Small intestine (tissue), 16 donors: ENCODE data around the gene SPIN1. TPM values are rescaled to one million over a fixed set of nuclear protein-coding genes. Genes with fewer than 3 reads are reported as not detected.
"Not testable (repeated sequence)": the region's sequence is repeated elsewhere in the genome, so short reads cannot be mapped to it uniquely, and the experiment has no call there.

ENCODE experiments used
- DNase-seq, 2 donors: peaks; one replicate each; pipeline versions ENCODE4 v3.0.0 to v3.0.0-alpha.2; 2013
- FAIRE-seq: peaks from 2 replicates; lab custom pipeline; 2012; peaks lifted over from hg19 to GRCh38; lab: Jason Lieb, UNC
- H3K27ac ChIP-seq, 3 donors: one replicate each; pipeline ENCODE4 v1.5.1; 2013; ENCODE audit warnings: low read length in 2 of 3, mild to moderate bottlenecking in 2 of 3, control low read depth in 1 of 3, inconsistent platforms in 1 of 3, low read depth in 1 of 3, moderate library complexity in 1 of 3
- H3K27me3 ChIP-seq, 3 donors: one replicate each; pipeline ENCODE4 v1.6.1; 2013; ENCODE audit warnings: low read length in 3 of 3, inconsistent platforms in 1 of 3; ENCODE audit not compliant: control insufficient read depth in 3 of 3, insufficient read depth in 3 of 3
- H3K36me3 ChIP-seq, 3 donors: one replicate each; pipeline ENCODE4 v1.6.1; 2013; ENCODE audit warnings: low read length in 3 of 3, inconsistent platforms in 1 of 3, low read depth in 1 of 3, mild to moderate bottlenecking in 1 of 3, moderate library complexity in 1 of 3; ENCODE audit not compliant: control insufficient read depth in 3 of 3, insufficient read depth in 2 of 3
- H3K4me1 ChIP-seq, 3 donors: one replicate each; pipeline ENCODE4 v1.6.1; 2013; ENCODE audit warnings: low read length in 2 of 3, inconsistent platforms in 1 of 3, low read depth in 1 of 3, mild to moderate bottlenecking in 1 of 3, moderate library complexity in 1 of 3; ENCODE audit not compliant: control insufficient read depth in 3 of 3, insufficient read depth in 2 of 3
- H3K4me3 ChIP-seq, 3 donors: one replicate each; pipeline ENCODE4 v1.5.1; 2013; ENCODE audit warnings: low read length in 3 of 3, control low read depth in 1 of 3, inconsistent platforms in 1 of 3, low read depth in 1 of 3, mild to moderate bottlenecking in 1 of 3, moderate library complexity in 1 of 3
- H3K9me3 ChIP-seq, 2 donors: one replicate each; pipeline ENCODE4 v1.6.1; 2013; ENCODE audit warnings: low read depth in 1 of 2, low read length in 1 of 2; ENCODE audit not compliant: control insufficient read depth in 2 of 2, insufficient read depth in 1 of 2
- WGBS, 3 donors: extraction: QIAGEN DNeasy Blood & Tissue Kit; methylation state at CpG; one replicate each; pipeline ENCODE4 v1.1.7; 2013; 5-methylcytosine and 5-hydroxymethylcytosine counted together
- long read RNA-seq, 10 donors: transcript quantifications; one replicate each; lab custom pipeline, GENCODE V29; 2026
- polyA plus RNA-seq, 4 donors: library from polyadenylated mRNA; stranded (reverse) in 3 of 4; unstranded in 1 of 4; fragments of 200-250 nt in 3 of 4; fragments of 120-200 nt in 1 of 4; gene quantifications; one replicate each; pipeline versions ENCODE4 v1.2.1 to v1.2.3, GENCODE V29; 2013
- donor health status: healthy with polysubstance abuse.
- donor health status: control.
- donor health status: control.
- donor health status: Bipolar disorder and iron deficiency.
- donor health status: healthy.

SPIN1 gene
- polyA plus RNA-seq: 10 to 100 TPM; 22.1 to 82.1 (median 24.3) TPM
- long read RNA-seq, donor 1, full-length matches to known transcripts: 19 of 32 reads
- long read RNA-seq, donor 1, partial matches to known transcripts: 13 of 32 reads
- long read RNA-seq, donor 1, other reads (novel, unspliced or antisense): 0 of 32 reads
- long read RNA-seq, donor 2, full-length matches to known transcripts: 4 of 4 reads
- long read RNA-seq, donor 2, partial matches to known transcripts: 0 of 4 reads
- long read RNA-seq, donor 2, other reads (novel, unspliced or antisense): 0 of 4 reads
- long read RNA-seq, donor 3, full-length matches to known transcripts: 6 of 12 reads
- long read RNA-seq, donor 3, partial matches to known transcripts: 6 of 12 reads
- long read RNA-seq, donor 3, other reads (novel, unspliced or antisense): 0 of 12 reads
- long read RNA-seq, donor 4, full-length matches to known transcripts: 1 of 1 reads
- long read RNA-seq, donor 4, partial matches to known transcripts: 0 of 1 reads
- long read RNA-seq, donor 4, other reads (novel, unspliced or antisense): 0 of 1 reads
- long read RNA-seq, donor 5, partial matches to known transcripts: 0 of 1 reads
- long read RNA-seq, donor 5, other reads (novel, unspliced or antisense): 0 of 1 reads
- long read RNA-seq, donor 6, full-length matches to known transcripts: 5 of 5 reads
- long read RNA-seq, donor 6, partial matches to known transcripts: 0 of 5 reads
- long read RNA-seq, donor 6, other reads (novel, unspliced or antisense): 0 of 5 reads
- long read RNA-seq, donor 7, full-length matches to known transcripts: 22 of 27 reads
- long read RNA-seq, donor 7, partial matches to known transcripts: 5 of 27 reads
- long read RNA-seq, donor 7, other reads (novel, unspliced or antisense): 0 of 27 reads
- long read RNA-seq, donor 8, full-length matches to known transcripts: 2 of 2 reads
- long read RNA-seq, donor 8, partial matches to known transcripts: 0 of 2 reads
- long read RNA-seq, donor 8, other reads (novel, unspliced or antisense): 0 of 2 reads
- long read RNA-seq, donor 9, full-length matches to known transcripts: 2 of 2 reads
- long read RNA-seq, donor 9, partial matches to known transcripts: 0 of 2 reads
- long read RNA-seq, donor 9, other reads (novel, unspliced or antisense): 0 of 2 reads
- long read RNA-seq, donor 10, full-length matches to known transcripts: 14 of 21 reads
- long read RNA-seq, donor 10, partial matches to known transcripts: 7 of 21 reads
- long read RNA-seq, donor 10, other reads (novel, unspliced or antisense): 0 of 21 reads

DNA sequence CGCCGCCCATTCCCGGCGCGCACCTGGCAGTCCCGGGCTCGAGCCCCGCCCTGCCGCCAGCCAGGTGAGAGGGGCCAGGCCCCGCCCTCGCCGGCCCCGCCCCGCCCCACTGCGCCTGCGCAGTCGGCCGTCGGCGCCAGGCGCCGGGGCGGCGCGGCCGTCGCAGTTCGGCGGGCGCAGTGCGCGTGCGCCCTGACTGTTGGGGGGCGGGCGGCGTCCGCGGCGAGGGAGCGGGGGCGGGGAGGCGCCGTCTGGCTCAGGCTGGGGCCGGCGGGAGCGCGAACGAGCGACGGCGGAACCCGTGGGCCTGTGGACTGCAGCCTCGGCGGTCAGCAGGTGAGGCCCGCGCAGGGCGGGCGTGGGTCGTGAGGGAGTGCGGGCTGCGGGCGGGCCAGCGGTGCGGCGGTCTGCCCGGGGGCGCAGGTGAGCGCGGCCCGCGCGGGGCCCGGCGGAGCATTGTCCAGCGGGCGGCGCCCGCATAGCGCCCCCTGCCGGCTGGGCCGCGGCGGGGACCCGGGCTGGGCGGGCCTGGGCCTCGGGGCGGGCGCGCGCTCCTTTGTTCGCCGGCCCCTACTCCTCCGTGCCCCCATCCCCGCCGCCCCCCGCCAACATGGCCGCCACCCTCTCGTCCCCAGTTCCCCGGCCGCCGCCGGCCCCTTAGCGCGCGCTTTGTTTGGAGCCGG lies at the start of gene SPIN1:
SPIN1 (plus strand) TSS at position 242 of the 683 bp plus-strand sequence. CDS start 38,096 bp downstream, outside the sequence.
- Histone ChIP-seq H3K36me3 (peaks cover 0 to 2% (median 0%) of the 10 kb centered on the region in 3 donors), H3K4me3 (peak within 1 kb of the TSS; percentile 78 to 99 (median 80)), H3K27me3 (no peaks in the 10 kb centered on the region), H3K27ac (peak within 1 kb of the TSS; percentile 96 to 99 (median 97)), H3K4me1 (peaks cover 0 to 10% (median 3%) of the 10 kb centered on the region in 3 donors), H3K9me3 (no peaks in the 10 kb centered on the region)
- DNase-seq (peak; percentile 86 to 96), FAIRE-seq (no peak)
- WGBS, 3 donors: 0% methylated on average over 46 to 106 of the region's 106 CpGs

DNA sequence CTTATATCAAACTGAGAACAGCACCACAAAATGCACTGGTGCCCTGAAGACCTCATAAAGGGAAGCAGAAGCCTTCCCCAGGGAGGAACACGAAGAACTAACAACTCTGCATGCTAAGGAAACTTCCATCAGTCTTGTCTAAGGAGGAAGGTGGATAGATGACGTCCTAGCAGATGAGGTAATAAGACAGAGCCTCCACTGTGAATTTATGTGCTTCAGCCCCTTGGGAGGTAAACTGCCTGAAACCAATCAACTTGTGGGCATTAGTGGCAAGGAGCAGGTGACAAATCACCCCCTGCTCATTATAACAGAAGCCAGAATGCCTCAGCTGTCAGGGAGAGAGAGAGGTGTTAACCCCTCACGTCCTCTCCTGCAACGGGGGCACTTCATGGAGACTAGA lies 48.9 kb upstream of the SPIN1 start:
- 35 to 64% (median 44%) methylated on average over 4 of the region's 4 CpGs for WGBS, 3 donors
- Histone ChIP-seq H3K4me1 (peaks cover 0 to 3% (median 0%) of the 10 kb centered on the region in 3 donors), H3K27me3 (no peaks in the 10 kb centered on the region), H3K36me3 (no peaks in the 10 kb centered on the region), H3K4me3 (no peak overlapping the region), H3K9me3 (no peaks in the 10 kb centered on the region), H3K27ac (no peak overlapping the region)
- DNase-seq (no peak), FAIRE-seq (no peak)

DNA sequence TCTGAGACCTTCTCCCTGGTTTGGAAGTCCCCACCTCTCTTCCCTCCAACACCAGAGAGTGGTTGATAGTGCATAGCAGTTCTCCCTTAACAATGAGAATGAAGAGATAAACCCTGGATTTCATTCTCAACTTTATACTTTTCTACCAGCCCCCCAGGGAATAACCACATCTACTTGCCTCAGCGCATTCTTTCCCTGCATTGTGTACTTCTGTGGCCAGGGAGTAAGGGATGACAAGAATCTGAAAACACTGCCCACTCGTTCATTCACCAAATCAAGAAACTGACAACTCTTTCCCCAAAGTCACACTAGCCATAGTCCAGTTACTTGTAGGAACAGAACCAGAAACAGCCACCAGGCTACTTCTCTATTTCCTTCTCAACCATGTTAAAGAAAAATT lies 46.0 kb upstream of the SPIN1 start:
- FAIRE-seq: no peak
- Histone ChIP-seq H3K36me3 (no peaks in the 10 kb centered on the region), H3K9me3 (no peaks in the 10 kb centered on the region), H3K4me3 (no peak overlapping the region), H3K27ac (no peak overlapping the region), H3K4me1 (peaks cover 0 to 6% (median 0%) of the 10 kb centered on the region in 3 donors), H3K27me3 (no peaks in the 10 kb centered on the region)
- no peak for DNase-seq
- 74 to 87% (median 87%) methylated on average over 2 of the region's 2 CpGs for WGBS, 3 donors

DNA sequence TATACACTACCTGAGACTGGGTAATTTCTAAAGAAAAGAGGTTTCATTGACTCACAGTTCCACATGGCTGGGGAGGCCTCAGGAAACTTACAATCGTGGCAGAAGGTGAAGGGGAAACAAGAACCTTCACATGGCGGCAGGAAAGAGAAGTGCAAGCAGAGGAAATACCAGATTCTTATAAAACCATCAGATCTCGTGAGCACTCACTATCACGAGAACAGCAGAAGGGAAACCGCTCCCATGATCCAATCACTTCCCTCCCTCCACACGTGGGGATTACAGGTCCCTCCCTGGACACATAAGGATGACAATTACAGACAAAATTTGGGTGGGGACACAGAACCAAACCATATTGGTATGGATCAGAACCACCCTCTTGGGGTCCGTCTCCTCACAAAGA lies 44.2 kb upstream of the SPIN1 start:
- Histone ChIP-seq H3K27me3 (no peaks in the 10 kb centered on the region), H3K27ac (no peak overlapping the region), H3K9me3 (no peaks in the 10 kb centered on the region), H3K4me1 (peaks cover 0 to 6% (median 0%) of the 10 kb centered on the region in 3 donors), H3K4me3 (no peak overlapping the region), H3K36me3 (no peaks in the 10 kb centered on the region)
- 75 to 77% (median 76%) methylated on average over 7 of the region's 7 CpGs for WGBS, 3 donors
- FAIRE-seq (no peak), DNase-seq (no peak)

GRCh38 chr9:88350354-88350753 lies 37.9 kb upstream of the SPIN1 start:
- H3K36me3 ChIP-seq, H3K4me3 ChIP-seq, H3K4me1 ChIP-seq, H3K27ac ChIP-seq, H3K27me3 ChIP-seq, DNase-seq, FAIRE-seq: not testable (repeated sequence)
- WGBS, 3 donors: 76 to 89% (median 83%) methylated on average over 4 to 5 of the region's 5 CpGs
- H3K9me3 ChIP-seq: peaks cover 0 to 12% of the 10 kb centered on the region in 2 donors

DNA sequence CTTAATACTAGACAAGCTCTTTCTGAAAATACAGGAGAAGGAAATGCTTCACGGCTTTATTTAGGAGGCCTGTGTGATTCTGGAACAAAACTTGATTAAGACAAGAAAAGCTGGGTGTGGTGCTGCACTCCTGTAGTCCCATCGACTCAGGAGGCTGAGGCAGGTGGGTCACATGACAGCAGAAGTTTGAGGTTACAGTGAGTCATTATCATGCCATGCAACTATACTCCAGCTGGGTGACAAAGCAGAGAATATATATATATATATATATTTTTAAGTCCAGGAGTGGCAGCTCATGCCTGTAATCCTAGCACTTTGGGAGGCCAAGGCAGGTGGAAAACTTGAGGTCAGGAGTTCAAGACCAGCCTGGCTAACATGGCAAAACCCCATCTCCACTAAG lies 33.1 kb upstream of the SPIN1 start:
- no peak for FAIRE-seq
- 61 to 70% (median 62%) methylated on average over 2 of the region's 2 CpGs for WGBS, 3 donors

DNA sequence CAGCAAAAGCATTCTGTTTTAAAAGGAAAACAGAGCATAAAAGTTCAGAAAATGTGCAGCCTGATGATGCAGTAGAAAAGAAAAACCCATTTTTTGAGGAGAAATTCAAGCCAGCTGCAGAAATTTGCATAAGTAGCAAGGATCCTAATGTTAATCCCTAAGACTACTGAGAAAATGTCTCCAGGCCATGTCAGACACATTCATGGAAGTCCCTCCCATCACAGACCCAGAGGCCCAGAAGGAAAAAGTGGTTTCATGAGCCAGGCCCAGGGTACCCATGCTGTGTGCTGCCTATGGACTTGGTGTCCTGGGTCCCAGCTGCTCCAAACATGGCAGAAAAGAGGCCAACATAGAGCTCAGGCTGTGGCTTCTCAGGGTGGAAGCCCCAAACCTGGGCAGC lies 31.0 kb upstream of the SPIN1 start:
- not testable (repeated sequence) for DNase-seq, H3K27me3 ChIP-seq, H3K4me1 ChIP-seq, H3K4me3 ChIP-seq, H3K36me3 ChIP-seq, FAIRE-seq, H3K27ac ChIP-seq
- peaks cover 0 to 12% of the 10 kb centered on the region in 2 donors for H3K9me3 ChIP-seq

More for the DNA sequence above, 33.1 kb upstream of the SPIN1 start:
- Histone ChIP-seq H3K27ac (no peak overlapping the region), H3K4me3 (no peak overlapping the region), H3K4me1 (no peaks in the 10 kb centered on the region), H3K27me3 (no peaks in the 10 kb centered on the region), H3K36me3 (no peaks in the 10 kb centered on the region), H3K9me3 (peaks cover 0 to 12% of the 10 kb centered on the region in 2 donors)
- DNase-seq: no peak
